AG09319 (cell line): ENCODE results near the gene ALG3.

Experiments
- DNase-seq: peaks from one replicate; pipeline ENCODE4 v3.0.0-alpha.2; 2010; ENCODE audit warnings: low read depth; ENCODE audit errors: extremely low read depth
- CTCF ChIP-seq: IDR thresholded peaks from 2 replicates; pipeline ENCODE4 v1.5.1; 2011; ENCODE audit warnings: low read depth, mild to moderate bottlenecking, inconsistent platforms, low read length, moderate library complexity

The ALG3 gene

GRCh38 chr3:184289426-184289938 is 40.7 kb upstream of the ALG3 start:
- peak; percentile 65 for TF ChIP-seq CTCF
- no peak for DNase-seq

GRCh38 chr3:184284696-184285095 is 35.9 kb upstream of the ALG3 start:
- no peak for DNase-seq

GRCh38 chr3:184283681-184284080 is 34.9 kb upstream of the ALG3 start:
- DNase-seq, result no peak
- TF ChIP-seq CTCF, result no peak

More at GRCh38 chr3:184284696-184285095, 35.9 kb upstream of the ALG3 start:
- TF ChIP-seq CTCF, result peak; percentile 41

- no peak for DNase-seq
- TF ChIP-seq CTCF, result no peak
Observed at GRCh38 chr3:184282941-184283340, 34.2 kb upstream of the ALG3 start.

GRCh38 chr3:184277366-184277765 is 28.6 kb upstream of the ALG3 start:
- TF ChIP-seq CTCF, result no peak
- no peak for DNase-seq

- TF ChIP-seq CTCF, result no peak
- DNase-seq, result no peak
Observed at GRCh38 chr3:184275961-184276910, 27.5 kb upstream of the ALG3 start, which contains the start of gene ECE2. TSS of gene ECE2 (plus strand) at chr3:184276022. CDS start at chr3:184276154, 132 bp downstream.

- TF ChIP-seq CTCF, result no peak
- DNase-seq, result no peak
Observed at GRCh38 chr3:184275381-184275701, 26.6 kb upstream of the ALG3 start.
